CD4-positive, alpha-beta T cell treated with Interleukin-15 for 1 hour (primary cell): ENCODE results near the gene ADH5.
"Not testable (repeated sequence)": the region's sequence is repeated elsewhere in the genome, so short reads cannot be mapped to it uniquely, and the experiment has no call there.

Experiments
- DNase-seq: peaks from one replicate; pipeline ENCODE4 v3.0.0-alpha.2; 2020

The ADH5 gene

GRCh38 chr4:99028187-99028586 is 60.4 kb downstream of the ADH5 start:
- no peak for DNase-seq

- DNase-seq = no peak
Observed at GRCh38 chr4:99027304-99027703, 61.3 kb downstream of the ADH5 start.

- DNase-seq = no peak
Observed at GRCh38 chr4:99025506-99025905, 63.1 kb downstream of the ADH5 start.

- DNase-seq = no peak
Observed at GRCh38 chr4:99024481-99025275, 63.9 kb downstream of the ADH5 start.

GRCh38 chr4:99023800-99024251 is 64.8 kb downstream of the ADH5 start:
- not testable (repeated sequence) for DNase-seq

- no peak for DNase-seq
Observed at GRCh38 chr4:99022566-99022965, 66.0 kb downstream of the ADH5 start.

GRCh38 chr4:99021386-99021785 is 67.2 kb downstream of the ADH5 start:
- DNase-seq = no peak
